ENCODE results near the gene TBC1D4. TPM values are rescaled to one million over a fixed set of nuclear protein-coding genes. Genes with fewer than 3 reads are reported as not detected.

TBC1D4 gene
- total RNA-seq, 2 donors from 2014 or later = 16.7 to 27.9 TPM

- TF ChIP-seq, protein P1, sequence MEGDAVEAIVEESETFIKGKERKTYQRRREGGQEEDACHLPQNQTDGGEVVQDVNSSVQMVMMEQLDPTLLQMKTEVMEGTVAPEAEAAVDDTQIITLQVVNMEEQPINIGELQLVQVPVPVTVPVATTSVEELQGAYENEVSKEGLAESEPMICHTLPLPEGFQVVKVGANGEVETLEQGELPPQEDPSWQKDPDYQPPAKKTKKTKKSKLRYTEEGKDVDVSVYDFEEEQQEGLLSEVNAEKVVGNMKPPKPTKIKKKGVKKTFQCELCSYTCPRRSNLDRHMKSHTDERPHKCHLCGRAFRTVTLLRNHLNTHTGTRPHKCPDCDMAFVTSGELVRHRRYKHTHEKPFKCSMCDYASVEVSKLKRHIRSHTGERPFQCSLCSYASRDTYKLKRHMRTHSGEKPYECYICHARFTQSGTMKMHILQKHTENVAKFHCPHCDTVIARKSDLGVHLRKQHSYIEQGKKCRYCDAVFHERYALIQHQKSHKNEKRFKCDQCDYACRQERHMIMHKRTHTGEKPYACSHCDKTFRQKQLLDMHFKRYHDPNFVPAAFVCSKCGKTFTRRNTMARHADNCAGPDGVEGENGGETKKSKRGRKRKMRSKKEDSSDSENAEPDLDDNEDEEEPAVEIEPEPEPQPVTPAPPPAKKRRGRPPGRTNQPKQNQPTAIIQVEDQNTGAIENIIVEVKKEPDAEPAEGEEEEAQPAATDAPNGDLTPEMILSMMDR (IDR thresholded peaks at IDR 0.05) = no peak
- no peak overlapping the region for H3K4me3 ChIP-seq
- H3K4me1 ChIP-seq = no peaks in the 10 kb centered on the region
- no peaks in the 10 kb centered on the region for H3K36me3 ChIP-seq
- H3K27me3 ChIP-seq = no peaks in the 10 kb centered on the region
- intact Hi-C loops (cut with DNase I) = no loop called here
- no peak overlapping the region for H3K9ac ChIP-seq (ENCODE audit: low read depth in 2 of 2, low read length in 2 of 2)
- no peaks in the 10 kb centered on the region for H3K9me3 ChIP-seq
- no peak overlapping the region for H3K27ac ChIP-seq
- DNase-seq = no peak
Measured at GRCh38 chr13:75468098-75468497, 13.9 kb downstream of the TBC1D4 start.

DNA sequence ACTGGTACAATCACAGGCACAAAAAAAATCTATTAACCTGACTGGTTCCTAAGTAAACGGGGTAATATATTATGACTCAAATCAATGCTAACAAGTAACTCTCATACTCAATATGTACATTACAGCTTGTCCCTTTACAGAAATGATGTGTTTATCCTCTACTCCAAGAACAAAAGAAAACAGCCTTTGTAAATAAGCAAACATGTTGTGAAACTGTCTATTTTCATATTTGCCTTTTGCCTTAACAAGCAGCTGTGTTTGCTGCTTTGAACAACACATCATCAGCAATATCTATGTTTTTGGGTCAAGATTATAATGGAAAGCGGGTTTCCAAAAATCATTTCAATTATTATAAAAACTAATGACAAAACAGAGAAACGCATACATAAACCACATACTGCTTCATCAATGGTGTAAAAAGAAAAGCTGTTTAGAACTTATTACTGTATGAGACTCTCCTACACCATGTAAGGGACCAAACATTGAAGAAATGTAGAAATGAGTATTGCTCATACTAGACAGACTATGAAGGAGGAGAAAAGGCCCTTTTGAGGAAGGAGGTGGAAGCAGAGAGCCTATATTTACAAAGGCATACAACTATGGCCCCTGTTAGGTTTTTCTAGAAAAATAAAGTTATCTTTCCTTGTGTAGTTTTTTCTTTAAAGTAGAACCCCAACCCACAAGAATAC, 14.8 kb downstream of the TBC1D4 start:
- Histone ChIP-seq H3K9me3 (no peaks in the 10 kb centered on the region), H3K27ac (no peak overlapping the region), H3K4me1 (no peaks in the 10 kb centered on the region), H3K27me3 (no peaks in the 10 kb centered on the region), H3K36me3 (no peaks in the 10 kb centered on the region), H3K4me3 (no peak overlapping the region), H3K9ac (ENCODE audit: low read depth in 2 of 2, low read length in 2 of 2) (no peak overlapping the region)
- TF ChIP-seq, protein P1 (IDR thresholded peaks at IDR 0.05) = no peak
- intact Hi-C loops (cut with DNase I) = no loop called here
- no peak for DNase-seq

- no peaks in the 10 kb centered on the region for H3K4me1 ChIP-seq
Measured at GRCh38 chr13:75465236-75465635, 16.7 kb downstream of the TBC1D4 start.

GRCh38 chr13:75461314-75461713, 20.7 kb downstream of the TBC1D4 start:
- H3K4me3 ChIP-seq = no peak overlapping the region

More at GRCh38 chr13:75465236-75465635, 16.7 kb downstream of the TBC1D4 start:
- Histone ChIP-seq H3K27me3 (no peaks in the 10 kb centered on the region), H3K9ac (ENCODE audit: low read depth in 2 of 2, low read length in 2 of 2) (no peak overlapping the region), H3K4me3 (no peak overlapping the region), H3K9me3 (no peaks in the 10 kb centered on the region), H3K27ac (no peak overlapping the region), H3K36me3 (no peaks in the 10 kb centered on the region)
- intact Hi-C loops (cut with DNase I) = no loop called here
- no peak for DNase-seq
- TF ChIP-seq, protein P1 (IDR thresholded peaks at IDR 0.05) = no peak

DNA sequence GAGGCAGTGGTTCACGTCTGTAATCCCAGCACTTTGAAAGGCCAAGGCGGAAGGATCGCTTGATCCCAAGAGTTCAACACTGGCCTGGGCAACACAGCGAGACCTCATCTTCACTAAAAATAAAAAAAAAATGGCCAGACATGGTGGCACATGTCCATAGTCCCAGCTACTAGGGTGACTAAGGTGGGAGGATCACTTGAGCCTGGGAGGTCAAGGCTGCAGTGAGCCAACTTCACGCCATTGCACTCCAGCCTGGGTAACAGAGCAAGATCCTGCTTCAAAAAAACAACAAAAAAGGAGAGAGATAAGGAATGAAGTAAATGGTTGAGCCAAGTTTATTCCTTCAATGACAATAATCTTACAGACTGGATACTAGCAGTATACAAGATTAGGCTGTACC, 21.3 kb downstream of the TBC1D4 start:
- Histone ChIP-seq H3K4me1 (no peaks in the 10 kb centered on the region), H3K36me3 (no peaks in the 10 kb centered on the region), H3K9me3 (no peaks in the 10 kb centered on the region), H3K27ac (no peak overlapping the region), H3K27me3 (no peaks in the 10 kb centered on the region), H3K9ac (ENCODE audit: low read depth in 2 of 2, low read length in 2 of 2) (no peak overlapping the region), H3K4me3 (no peak overlapping the region)
- no peak for DNase-seq
- intact Hi-C loops (cut with DNase I) = no loop called here
- TF ChIP-seq, protein P1 (IDR thresholded peaks at IDR 0.05) = no peak

More at GRCh38 chr13:75461314-75461713, 20.7 kb downstream of the TBC1D4 start:
- DNase-seq = no peak
- Histone ChIP-seq H3K9ac (ENCODE audit: low read depth in 2 of 2, low read length in 2 of 2) (no peak overlapping the region), H3K36me3 (no peaks in the 10 kb centered on the region), H3K27me3 (no peaks in the 10 kb centered on the region), H3K9me3 (no peaks in the 10 kb centered on the region), H3K4me1 (no peaks in the 10 kb centered on the region), H3K27ac (no peak overlapping the region)
- TF ChIP-seq, protein P1 (IDR thresholded peaks at IDR 0.05) = no peak
- intact Hi-C loops (cut with DNase I) = no loop called here

Data from colonic mucosa (tissue), 4 donors.